ENCODE data around the gene TTYH3. TPM values are rescaled to one million over a fixed set of nuclear protein-coding genes. Genes with fewer than 3 reads are reported as not detected.

The TTYH3 gene
- total RNA-seq, 1 experiment from 2014 or later: 122 TPM

- H2BK15ac ChIP-seq (ENCODE audit: low read depth, low read length): no peak overlapping the region
- no peak overlapping the region for H4K8ac ChIP-seq (replicated peaks; ENCODE audit: insufficient read length, low read depth, low read length)
- Mint-ChIP-seq H3K27me3 (ENCODE audit: low read depth) (no peaks in the 10 kb centered on the region; the same call in 1 of the 2 replicates), H3K27ac (no peak overlapping the region), H3K9me3 (no peaks in the 10 kb centered on the region), H3K4me3 (no peak overlapping the region), H3K4me1 (peaks cover 9 to 19% of the 10 kb centered on the region in 2 experiments), H3K36me3 (ENCODE audit: insufficient read depth in 1 of 3, low read depth in 3 of 3) (no peaks in the 10 kb centered on the region; a peak in 1 of 7 replicates)
- no peaks in the 10 kb centered on the region for H3K79me1 ChIP-seq (ENCODE audit: insufficient read depth, low read depth, low read length, poor library complexity, severe bottlenecking)
- H2AK5ac ChIP-seq (ENCODE audit: insufficient read length, low read length): no peak overlapping the region
- no peak overlapping the region for H3K23ac ChIP-seq (ENCODE audit: insufficient read length, low read depth, low read length)
- H4K5ac ChIP-seq (ENCODE audit: insufficient read length, low read depth, low read length): no peak overlapping the region
- H3T11ph ChIP-seq (ENCODE audit: low read length): no peak overlapping the region
- no peak overlapping the region for H2BK5ac ChIP-seq (ENCODE audit: insufficient read length, low read length)
- TF ChIP-seq CTCF (conservative IDR thresholded peaks at IDR 0.05): no peak
- H3K4me1 ChIP-seq (ENCODE audit: insufficient read depth, low read length): peaks cover 1% of the 10 kb centered on the region; the same call in 1 of the 2 replicates
- H2BK20ac ChIP-seq (ENCODE audit: low read depth, low read length, poor library complexity, severe bottlenecking): no peak overlapping the region
- H3K4ac ChIP-seq (ENCODE audit: low read depth, low read length): no peak overlapping the region
- WGBS (ENCODE audit: extremely low coverage, insufficient read length, low lambda C conversion rate): no CpG with 5 or more reads among the region's 20 CpGs
- no peaks in the 10 kb centered on the region for H3K79me2 ChIP-seq (ENCODE audit: insufficient read depth, low read length)
- H2BK120ac ChIP-seq (ENCODE audit: low read depth, low read length, poor library complexity, severe bottlenecking): no peak overlapping the region
- no peaks in the 10 kb centered on the region for H3K23me2 ChIP-seq (ENCODE audit: insufficient read length, low read depth, low read length, poor library complexity, severe bottlenecking)
- H3K4me2 ChIP-seq (ENCODE audit: insufficient read depth, insufficient read length, low read length): no peak overlapping the region
- H3K9me3 ChIP-seq (ENCODE audit: control insufficient read depth, low read depth, low read length): no peaks in the 10 kb centered on the region
- no peak overlapping the region for H3K56ac ChIP-seq (ENCODE audit: insufficient read length, low read depth, low read length)
- H2BK12ac ChIP-seq (ENCODE audit: insufficient read length, low read depth, low read length): no peak overlapping the region
- no peak overlapping the region for H3K27ac ChIP-seq (ENCODE audit: insufficient read length, low read depth, low read length)
- no peak overlapping the region for H2AFZ ChIP-seq (ENCODE audit: low read length)
- no peaks in the 10 kb centered on the region for H3K27me3 ChIP-seq (ENCODE audit: insufficient read depth, low read length)
- no peak for DNase-seq
- H4K20me1 ChIP-seq (ENCODE audit: control insufficient read depth, insufficient read depth, insufficient read length): no peaks in the 10 kb centered on the region
- no peak overlapping the region for H3K14ac ChIP-seq (ENCODE audit: insufficient read depth, low read length)
- no peak overlapping the region for H3K18ac ChIP-seq (ENCODE audit: insufficient read length, low read depth, low read length)
- H4K91ac ChIP-seq (ENCODE audit: insufficient read length, low read depth, low read length): no peak overlapping the region
- no peak overlapping the region for H3K9ac ChIP-seq (ENCODE audit: extremely low read depth, insufficient read length, low read length)
These were observed 5.2 kb upstream of the TTYH3 start for GRCh38 chr7:2626498-2627117.
